ENCODE results near the gene DHRS3.

DHRS3 gene

DNA sequence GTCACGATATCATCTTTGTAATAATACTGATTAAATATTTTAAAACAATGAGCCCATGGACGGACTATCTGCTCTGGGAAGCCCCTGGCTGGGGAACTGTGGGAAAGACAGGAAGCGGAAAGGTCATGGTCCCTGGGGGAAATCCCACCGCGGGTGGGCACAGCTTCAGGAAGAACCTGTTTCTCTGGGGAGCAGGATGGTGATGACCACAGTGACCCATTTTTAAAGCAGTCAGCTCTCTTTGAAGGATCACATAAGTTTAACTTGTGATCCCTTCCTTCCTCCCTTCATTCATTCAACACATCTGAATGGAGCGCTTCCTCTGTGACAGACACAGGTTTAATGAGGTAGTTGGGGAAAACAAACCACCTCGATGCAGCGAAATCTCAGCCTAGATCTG is 73.0 kb downstream of the DHRS3 start:
- no peaks in the 10 kb centered on the region for H4K20me1 ChIP-seq (ENCODE audit: low read depth, low read length)
- no peak overlapping the region for H3K27ac ChIP-seq (ENCODE audit: low read depth, low read length)
- H3K4me2 ChIP-seq (ENCODE audit: low read depth, low read length, poor library complexity, severe bottlenecking), result no peak overlapping the region
- H2AFZ ChIP-seq (ENCODE audit: low read depth, low read length, severe bottlenecking), result no peak overlapping the region
- no peaks in the 10 kb centered on the region for H3K36me3 ChIP-seq (ENCODE audit: low read length)
- no peak overlapping the region for H3K4me3 ChIP-seq (ENCODE audit: insufficient read depth, low read length, poor library complexity, severe bottlenecking)
- no peak for TF ChIP-seq EZH2phosphoT487 (conservative IDR thresholded peaks at IDR 0.05; ENCODE audit: low read length)
- TF ChIP-seq, protein P1, sequence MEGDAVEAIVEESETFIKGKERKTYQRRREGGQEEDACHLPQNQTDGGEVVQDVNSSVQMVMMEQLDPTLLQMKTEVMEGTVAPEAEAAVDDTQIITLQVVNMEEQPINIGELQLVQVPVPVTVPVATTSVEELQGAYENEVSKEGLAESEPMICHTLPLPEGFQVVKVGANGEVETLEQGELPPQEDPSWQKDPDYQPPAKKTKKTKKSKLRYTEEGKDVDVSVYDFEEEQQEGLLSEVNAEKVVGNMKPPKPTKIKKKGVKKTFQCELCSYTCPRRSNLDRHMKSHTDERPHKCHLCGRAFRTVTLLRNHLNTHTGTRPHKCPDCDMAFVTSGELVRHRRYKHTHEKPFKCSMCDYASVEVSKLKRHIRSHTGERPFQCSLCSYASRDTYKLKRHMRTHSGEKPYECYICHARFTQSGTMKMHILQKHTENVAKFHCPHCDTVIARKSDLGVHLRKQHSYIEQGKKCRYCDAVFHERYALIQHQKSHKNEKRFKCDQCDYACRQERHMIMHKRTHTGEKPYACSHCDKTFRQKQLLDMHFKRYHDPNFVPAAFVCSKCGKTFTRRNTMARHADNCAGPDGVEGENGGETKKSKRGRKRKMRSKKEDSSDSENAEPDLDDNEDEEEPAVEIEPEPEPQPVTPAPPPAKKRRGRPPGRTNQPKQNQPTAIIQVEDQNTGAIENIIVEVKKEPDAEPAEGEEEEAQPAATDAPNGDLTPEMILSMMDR (IDR thresholded peaks at IDR 0.05; ENCODE audit: insufficient read depth, low read length, poor library complexity, severe bottlenecking), result no peak
- H3K9me3 ChIP-seq (ENCODE audit: insufficient read depth, low read length), result no peaks in the 10 kb centered on the region
- no peaks in the 10 kb centered on the region for H3K9me2 ChIP-seq (replicated peaks; ENCODE audit: insufficient read depth, low read length)
- H3K79me2 ChIP-seq (ENCODE audit: insufficient read depth, low read length), result no peaks in the 10 kb centered on the region
- H3K9ac ChIP-seq (ENCODE audit: low read length), result no peak overlapping the region
- no peaks in the 10 kb centered on the region for H3K27me3 ChIP-seq (ENCODE audit: low read length)
- H3F3A ChIP-seq (ENCODE audit: insufficient read depth), result no peaks in the 10 kb centered on the region

DNA sequence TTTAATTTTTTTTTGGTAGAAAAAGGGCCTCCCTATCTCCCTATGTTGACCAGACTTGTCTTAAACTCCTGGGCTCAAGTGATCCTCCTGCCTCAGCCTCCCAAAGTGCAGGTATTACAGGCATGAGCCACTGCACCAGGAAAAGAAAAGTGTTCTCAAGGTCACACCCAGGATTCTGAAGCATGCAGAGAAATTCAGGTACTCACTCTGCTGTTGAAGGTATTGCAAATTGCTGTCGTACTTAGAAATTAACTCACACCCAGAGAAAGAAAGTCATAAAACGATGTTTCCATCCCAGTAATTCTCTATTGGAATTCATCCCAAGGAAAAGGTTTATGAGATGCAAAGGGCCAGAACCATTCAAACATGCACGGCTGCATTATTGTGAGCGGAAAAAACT is 73.7 kb downstream of the DHRS3 start:
- no peaks in the 10 kb centered on the region for H4K20me1 ChIP-seq (ENCODE audit: low read depth, low read length)
- H3K4me2 ChIP-seq (ENCODE audit: low read depth, low read length, poor library complexity, severe bottlenecking), result no peak overlapping the region
- no peaks in the 10 kb centered on the region for H3K9me3 ChIP-seq (ENCODE audit: insufficient read depth, low read length)
- H3K9ac ChIP-seq (ENCODE audit: low read length), result no peak overlapping the region
- H3K36me3 ChIP-seq (ENCODE audit: low read length), result no peaks in the 10 kb centered on the region
- H3K79me2 ChIP-seq (ENCODE audit: insufficient read depth, low read length), result no peaks in the 10 kb centered on the region
- no peak for TF ChIP-seq EZH2phosphoT487 (conservative IDR thresholded peaks at IDR 0.05; ENCODE audit: low read length)
- TF ChIP-seq, protein P1 (IDR thresholded peaks at IDR 0.05; ENCODE audit: insufficient read depth, low read length, poor library complexity, severe bottlenecking), result no peak
- H3K27ac ChIP-seq (ENCODE audit: low read depth, low read length), result no peak overlapping the region
- H2AFZ ChIP-seq (ENCODE audit: low read depth, low read length, severe bottlenecking), result no peak overlapping the region
- H3K27me3 ChIP-seq (ENCODE audit: low read length), result no peaks in the 10 kb centered on the region
- H3K4me3 ChIP-seq (ENCODE audit: insufficient read depth, low read length, poor library complexity, severe bottlenecking), result no peak overlapping the region
- no peaks in the 10 kb centered on the region for H3K9me2 ChIP-seq (replicated peaks; ENCODE audit: insufficient read depth, low read length)
- H3F3A ChIP-seq (ENCODE audit: insufficient read depth), result no peaks in the 10 kb centered on the region

DNA sequence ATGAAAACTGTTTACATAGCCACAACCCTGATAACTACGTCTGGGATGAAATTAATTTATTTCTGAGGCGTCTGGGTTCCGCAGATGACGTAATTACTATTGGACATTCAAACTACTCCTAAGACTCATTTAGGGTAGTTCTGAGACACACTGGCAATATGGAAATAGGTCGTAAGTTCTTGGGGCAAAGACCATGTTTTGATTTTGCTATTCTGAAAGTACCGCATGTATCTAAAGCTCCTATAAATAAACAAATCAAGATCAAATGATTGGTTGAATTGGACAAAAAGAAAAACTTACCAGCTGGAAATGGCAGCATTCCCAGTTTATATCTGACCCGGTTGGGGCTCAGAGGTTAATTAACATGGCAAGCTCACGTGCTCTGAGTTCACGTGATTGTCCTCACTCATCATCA is 74.3 kb downstream of the DHRS3 start:
- H3F3A ChIP-seq (ENCODE audit: insufficient read depth), result no peaks in the 10 kb centered on the region
- H4K20me1 ChIP-seq (ENCODE audit: low read depth, low read length), result no peaks in the 10 kb centered on the region
- H2AFZ ChIP-seq (ENCODE audit: low read depth, low read length, severe bottlenecking), result no peak overlapping the region
- no peaks in the 10 kb centered on the region for H3K9me3 ChIP-seq (ENCODE audit: insufficient read depth, low read length)
- no peak overlapping the region for H3K4me3 ChIP-seq (ENCODE audit: insufficient read depth, low read length, poor library complexity, severe bottlenecking)
- H3K27me3 ChIP-seq (ENCODE audit: low read length), result no peaks in the 10 kb centered on the region
- no peaks in the 10 kb centered on the region for H3K9me2 ChIP-seq (replicated peaks; ENCODE audit: insufficient read depth, low read length)
- no peak overlapping the region for H3K27ac ChIP-seq (ENCODE audit: low read depth, low read length)
- no peaks in the 10 kb centered on the region for H3K36me3 ChIP-seq (ENCODE audit: low read length)
- H3K4me2 ChIP-seq (ENCODE audit: low read depth, low read length, poor library complexity, severe bottlenecking), result no peak overlapping the region
- no peak overlapping the region for H3K9ac ChIP-seq (ENCODE audit: low read length)
- H3K79me2 ChIP-seq (ENCODE audit: insufficient read depth, low read length), result no peaks in the 10 kb centered on the region
- no peak for TF ChIP-seq EZH2phosphoT487 (conservative IDR thresholded peaks at IDR 0.05; ENCODE audit: low read length)
- TF ChIP-seq, protein P1 (IDR thresholded peaks at IDR 0.05; ENCODE audit: insufficient read depth, low read length, poor library complexity, severe bottlenecking), result no peak
